ENCODE measurements around the gene DGLUCY.

GRCh38 chr14:91273885-91274273 is 160.0 kb downstream of the DGLUCY start:
- TF ChIP-seq, protein P1, sequence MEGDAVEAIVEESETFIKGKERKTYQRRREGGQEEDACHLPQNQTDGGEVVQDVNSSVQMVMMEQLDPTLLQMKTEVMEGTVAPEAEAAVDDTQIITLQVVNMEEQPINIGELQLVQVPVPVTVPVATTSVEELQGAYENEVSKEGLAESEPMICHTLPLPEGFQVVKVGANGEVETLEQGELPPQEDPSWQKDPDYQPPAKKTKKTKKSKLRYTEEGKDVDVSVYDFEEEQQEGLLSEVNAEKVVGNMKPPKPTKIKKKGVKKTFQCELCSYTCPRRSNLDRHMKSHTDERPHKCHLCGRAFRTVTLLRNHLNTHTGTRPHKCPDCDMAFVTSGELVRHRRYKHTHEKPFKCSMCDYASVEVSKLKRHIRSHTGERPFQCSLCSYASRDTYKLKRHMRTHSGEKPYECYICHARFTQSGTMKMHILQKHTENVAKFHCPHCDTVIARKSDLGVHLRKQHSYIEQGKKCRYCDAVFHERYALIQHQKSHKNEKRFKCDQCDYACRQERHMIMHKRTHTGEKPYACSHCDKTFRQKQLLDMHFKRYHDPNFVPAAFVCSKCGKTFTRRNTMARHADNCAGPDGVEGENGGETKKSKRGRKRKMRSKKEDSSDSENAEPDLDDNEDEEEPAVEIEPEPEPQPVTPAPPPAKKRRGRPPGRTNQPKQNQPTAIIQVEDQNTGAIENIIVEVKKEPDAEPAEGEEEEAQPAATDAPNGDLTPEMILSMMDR (IDR thresholded peaks at IDR 0.05; ENCODE audit: borderline replicate concordance, extremely low read depth, low read length, poor library complexity, severe bottlenecking): no peak
- no peak for TF ChIP-seq EZH2 (IDR thresholded peaks at IDR 0.05; ENCODE audit: borderline replicate concordance, low read depth, low read length, severe bottlenecking)

Data from DND-41 (cell line).